ENCODE results near the gene MKRN2. TPM values are rescaled to one million over a fixed set of nuclear protein-coding genes. Genes with fewer than 3 reads are reported as not detected.

The MKRN2 gene
- total and polyA plus RNA-seq, 9 of the 15 experiments (the other 6 are each of a cell fraction or from before 2014, with no cell fraction given): 29.4 to 63.2 (median 42.9) TPM

DNA sequence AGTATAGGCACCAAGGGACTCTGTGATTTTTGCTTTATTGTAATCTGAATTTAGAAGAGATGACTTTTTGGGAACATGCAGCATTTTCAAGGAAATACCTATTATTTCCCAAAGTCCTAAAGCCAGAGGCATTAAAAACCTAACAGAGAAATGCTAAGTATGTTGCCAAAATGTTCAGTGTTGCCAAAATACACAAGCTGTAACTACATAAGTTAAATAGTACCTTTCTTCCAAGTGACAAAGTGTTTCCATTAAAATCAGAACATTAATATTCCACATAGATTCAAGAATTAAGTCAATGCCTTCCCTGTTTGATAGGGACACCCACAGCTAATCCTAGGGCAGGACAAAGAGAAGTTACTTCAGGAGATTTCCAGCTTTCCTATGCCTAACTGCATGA is 42.0 kb downstream of the MKRN2 start:
- ChIA-PET POLR2A (interaction anchor here (0.8 to 1.1 kb wide), 6 partner anchors 12 to 198 kb away, joined by 3 to 4 read pairs (median 4); partner anchors contain the start of genes CAND2 and RAF1), CTCF (ENCODE audit: low intra/inter-chr PET ratio) (no interaction called here)
- in situ Hi-C loops (cut with MboI): no loop called here
- H2AFZ ChIP-seq (ENCODE audit: low read depth, low read length): no peak overlapping the region
- H3K4me2 ChIP-seq (ENCODE audit: insufficient read depth, low read length): no peak overlapping the region
- no peak for ATAC-seq
- no peak overlapping the region for H3K27ac ChIP-seq (ENCODE audit: extremely low read depth, low read depth, low read length)
- H3K79me2 ChIP-seq (ENCODE audit: control insufficient read depth, insufficient read depth, low read length): no peaks in the 10 kb centered on the region
- H3K9ac ChIP-seq (ENCODE audit: insufficient read depth in 1 of 2, low read depth in 2 of 2, low read length in 2 of 2): no peak overlapping the region
- TF ChIP-seq ZNF589 (CRISPR knock-in tag; IDR thresholded peaks at IDR 0.05; ENCODE audit: low read depth) (no peak), HDAC2 (IDR thresholded peaks at IDR 0.05) (no peak), NUFIP1 (IDR thresholded peaks at IDR 0.05; ENCODE audit: partially characterized antibody) (no peak), IRF2 (CRISPR knock-in tag; IDR thresholded peaks at IDR 0.05) (no peak), JUNB (CRISPR knock-in tag; conservative IDR thresholded peaks at IDR 0.05) (no peak), TAF15 (IDR thresholded peaks at IDR 0.05; ENCODE audit: low read depth, low read length) (no peak), PHB (CRISPR knock-in tag; IDR thresholded peaks at IDR 0.05) (no peak), RBM14 (IDR thresholded peaks at IDR 0.05; ENCODE audit: borderline replicate concordance, insufficient read depth, low read depth, low read length) (no peak), HDGF (IDR thresholded peaks at IDR 0.05) (no peak)
- TF ChIP-seq, protein P1, sequence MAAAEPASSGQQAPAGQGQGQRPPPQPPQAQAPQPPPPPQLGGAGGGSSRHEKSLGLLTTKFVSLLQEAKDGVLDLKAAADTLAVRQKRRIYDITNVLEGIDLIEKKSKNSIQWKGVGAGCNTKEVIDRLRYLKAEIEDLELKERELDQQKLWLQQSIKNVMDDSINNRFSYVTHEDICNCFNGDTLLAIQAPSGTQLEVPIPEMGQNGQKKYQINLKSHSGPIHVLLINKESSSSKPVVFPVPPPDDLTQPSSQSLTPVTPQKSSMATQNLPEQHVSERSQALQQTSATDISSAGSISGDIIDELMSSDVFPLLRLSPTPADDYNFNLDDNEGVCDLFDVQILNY (CRISPR knock-in tag; IDR thresholded peaks at IDR 0.05): no peak
- TF ChIP-seq, protein P2, sequence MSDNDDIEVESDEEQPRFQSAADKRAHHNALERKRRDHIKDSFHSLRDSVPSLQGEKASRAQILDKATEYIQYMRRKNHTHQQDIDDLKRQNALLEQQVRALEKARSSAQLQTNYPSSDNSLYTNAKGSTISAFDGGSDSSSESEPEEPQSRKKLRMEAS (CRISPR knock-in tag; IDR thresholded peaks at IDR 0.05): no peak
- no peaks in the 10 kb centered on the region for H3K9me1 ChIP-seq (ENCODE audit: control insufficient read depth, insufficient read depth, low read length)
- 0 out of 5 replicates have a peak, but pooled peaks cover 0 to 2% of the 10 kb centered on the region in 2 experiments for H3K4me1 ChIP-seq (replicated peaks in 1 of 2; ENCODE audit: control insufficient read depth in 2 of 2, insufficient read depth in 2 of 2, low read length in 2 of 2)
- no peaks in the 10 kb centered on the region for H4K20me1 ChIP-seq (replicated peaks; ENCODE audit: control insufficient read depth, insufficient read depth, low read length)
- no peaks in the 10 kb centered on the region for H3K27me3 ChIP-seq (ENCODE audit: control insufficient read depth in 2 of 2, insufficient read depth in 2 of 2, low read length in 2 of 2)
- no TSS peak for BruUV-seq (replicated peaks)
- DNase-seq (ENCODE audit: extremely low read depth in 1 of 4, low spot score in 3 of 4): no peak
- no peak overlapping the region for H3K4me3 ChIP-seq
- intact Hi-C loops (cut with micrococcal nuclease): no loop called here
- H3K9me3 ChIP-seq (replicated peaks; ENCODE audit: control insufficient read depth, insufficient read depth, low read depth, low read length): no peaks in the 10 kb centered on the region
- no peak for FAIRE-seq
- peaks cover 95% of the 10 kb centered on the region for H3K36me3 ChIP-seq (ENCODE audit: control insufficient read depth, insufficient read depth, low read length)
